GM21786 (cell line): ENCODE results near the gene AADACL3.
"Not testable (repeated sequence)": the region's sequence is repeated elsewhere in the genome, so short reads cannot be mapped to it uniquely, and the experiment has no call there.

Experiments
- ATAC-seq: cut with Tn5 transposase; IDR thresholded peaks from one replicate; pipeline ENCODE4 v1.9.1; 2021; ENCODE audit not compliant: unreplicated experiment

Gene AADACL3

GRCh38 chr1:12714710-12715475, 1.0 kb upstream of the AADACL3 start:
- ATAC-seq: no peak

GRCh38 chr1:12717301-12717838, 1.5 kb downstream of the AADACL3 start:
- no peak for ATAC-seq

- no peak for ATAC-seq
Observed at GRCh38 chr1:12722626-12723025, 6.7 kb downstream of the AADACL3 start.

- ATAC-seq: no peak
Observed at GRCh38 chr1:12728391-12728790, 12.5 kb downstream of the AADACL3 start.

DNA sequence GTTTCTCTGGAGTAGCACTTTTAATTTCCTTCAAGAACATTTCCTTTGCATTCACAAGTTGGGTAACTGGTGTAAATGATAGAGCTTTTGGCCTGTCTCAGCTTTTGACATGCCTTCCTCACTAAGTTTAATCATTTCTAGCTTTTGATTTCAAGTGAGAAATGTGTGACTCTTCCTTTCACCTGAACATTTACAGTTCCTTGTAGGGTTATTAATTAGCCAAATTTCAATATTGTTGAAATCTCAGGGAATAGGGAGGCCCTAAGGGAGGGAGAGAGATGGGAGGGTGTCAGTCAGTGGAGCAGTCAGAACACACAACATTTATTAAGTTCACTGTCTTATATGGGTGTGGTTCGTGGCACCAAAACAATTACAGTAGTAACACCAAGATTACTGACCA, 14.2 kb downstream of the AADACL3 start:
- no peak for ATAC-seq

DNA sequence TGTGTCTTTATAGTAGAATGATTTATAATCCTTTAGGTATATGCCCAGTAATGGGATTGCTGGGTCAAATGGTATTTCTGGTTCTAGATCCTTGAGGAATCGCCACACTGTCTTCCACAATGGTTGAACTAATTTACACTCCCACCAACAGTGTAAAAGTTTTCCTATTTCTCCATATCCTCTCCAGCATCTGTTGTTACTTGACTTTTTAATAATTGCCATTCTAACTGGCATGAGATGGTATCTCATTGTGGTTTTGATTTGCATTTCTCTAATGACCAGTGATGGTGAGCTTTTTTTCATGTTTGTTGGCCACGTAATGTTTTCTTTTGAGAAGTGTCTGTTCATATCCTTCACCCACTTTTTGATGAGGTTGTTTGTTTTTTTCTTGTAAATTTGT, 15.2 kb downstream of the AADACL3 start:
- ATAC-seq: not testable (repeated sequence)

DNA sequence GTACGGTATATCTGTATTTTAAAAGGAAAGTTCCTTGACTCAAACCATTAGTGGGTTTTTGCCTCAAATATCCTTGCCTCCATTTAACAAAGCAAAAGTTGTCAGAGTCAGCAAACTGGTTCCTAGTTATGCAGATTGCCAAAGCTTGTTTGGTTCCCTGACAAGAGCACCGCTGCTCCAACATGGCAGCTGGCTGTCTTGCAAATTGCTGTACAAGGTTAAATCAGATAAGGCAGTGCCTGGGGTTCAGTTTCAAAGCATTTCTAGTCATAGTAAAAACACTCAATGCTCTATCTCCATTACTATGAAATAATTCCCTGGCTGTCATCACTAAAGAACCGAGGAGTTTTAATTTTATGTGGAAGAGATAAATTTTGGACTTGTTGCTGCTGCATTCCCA, 18.7 kb downstream of the AADACL3 start:
- no peak for ATAC-seq

DNA sequence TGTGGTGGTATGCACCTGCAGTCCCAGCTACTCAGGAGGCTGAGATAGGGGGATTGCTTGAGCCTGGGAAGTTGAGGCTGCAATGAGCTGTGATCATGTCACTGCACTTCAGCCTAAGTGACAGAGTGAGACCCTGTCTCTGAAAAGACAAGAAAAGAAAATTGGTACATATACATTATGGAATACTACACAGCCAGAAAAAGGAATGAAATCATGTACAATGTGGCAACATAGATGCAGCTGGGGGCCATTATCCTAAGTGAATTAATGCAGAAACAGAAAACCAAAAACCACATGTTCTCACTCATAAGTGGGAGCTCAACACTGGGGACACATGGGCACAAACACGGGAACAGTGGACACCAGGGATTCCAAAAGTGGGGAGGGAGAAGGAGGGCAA, 23.0 kb downstream of the AADACL3 start:
- ATAC-seq: no peak

GRCh38 chr1:12739613-12740012, 23.7 kb downstream of the AADACL3 start:
- ATAC-seq: no peak

GRCh38 chr1:12741946-12742345, 26.0 kb downstream of the AADACL3 start:
- ATAC-seq: no peak

DNA sequence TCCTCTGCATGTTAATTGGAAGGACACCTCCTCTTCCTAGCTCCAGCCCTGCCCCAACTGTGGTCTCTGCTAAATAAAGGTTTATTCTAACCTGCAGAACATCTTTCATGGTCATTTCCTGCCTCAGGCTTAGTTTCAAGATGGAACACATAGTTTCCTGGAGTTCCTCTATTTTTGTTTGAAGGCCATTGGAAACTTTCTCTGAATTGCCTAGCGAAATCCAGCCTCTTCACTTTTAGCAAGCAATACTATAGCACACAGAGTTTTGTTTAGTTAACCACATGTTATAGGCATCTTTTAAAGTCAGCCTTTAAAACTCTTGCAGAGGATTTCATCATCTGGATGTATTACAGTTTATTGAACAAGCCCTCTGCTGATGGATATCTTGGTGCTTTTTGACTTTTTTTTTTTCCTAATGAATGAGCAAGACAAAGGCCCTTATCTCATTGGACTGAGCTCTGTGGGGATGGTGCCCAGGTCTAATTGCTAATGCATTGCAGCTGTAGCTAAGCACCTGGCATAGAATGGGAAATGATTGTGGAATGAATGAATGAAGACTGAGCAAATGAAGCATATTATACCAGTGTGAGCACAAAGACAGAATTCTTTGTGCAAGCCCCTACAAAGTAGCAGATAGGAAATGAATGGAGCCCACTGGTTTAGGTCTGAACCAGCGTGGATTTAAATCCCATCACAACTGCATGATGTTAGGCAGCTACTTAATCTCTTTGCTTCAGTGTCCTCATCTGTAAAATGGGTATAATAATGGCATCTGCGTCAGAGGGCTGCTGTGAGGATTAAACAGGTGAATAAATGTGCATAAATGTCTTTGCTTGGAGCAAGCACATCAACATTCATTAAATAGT, 29.4 kb downstream of the AADACL3 start:
- ATAC-seq: no peak

- no peak for ATAC-seq
Observed at GRCh38 chr1:12745992-12746323, 30.0 kb downstream of the AADACL3 start, which contains the start of gene CFAP107. Gene CFAP107, plus strand, starts transcription at chr1:12746200. Its CDS starts 231 bp downstream, at chr1:12746431.

- no peak for ATAC-seq
Observed at GRCh38 chr1:12748778-12749355, 33.0 kb downstream of the AADACL3 start.

- ATAC-seq: no peak
Observed at GRCh38 chr1:12754738-12755137, 38.8 kb downstream of the AADACL3 start.

GRCh38 chr1:12756273-12756672, 40.4 kb downstream of the AADACL3 start:
- ATAC-seq: no peak

DNA sequence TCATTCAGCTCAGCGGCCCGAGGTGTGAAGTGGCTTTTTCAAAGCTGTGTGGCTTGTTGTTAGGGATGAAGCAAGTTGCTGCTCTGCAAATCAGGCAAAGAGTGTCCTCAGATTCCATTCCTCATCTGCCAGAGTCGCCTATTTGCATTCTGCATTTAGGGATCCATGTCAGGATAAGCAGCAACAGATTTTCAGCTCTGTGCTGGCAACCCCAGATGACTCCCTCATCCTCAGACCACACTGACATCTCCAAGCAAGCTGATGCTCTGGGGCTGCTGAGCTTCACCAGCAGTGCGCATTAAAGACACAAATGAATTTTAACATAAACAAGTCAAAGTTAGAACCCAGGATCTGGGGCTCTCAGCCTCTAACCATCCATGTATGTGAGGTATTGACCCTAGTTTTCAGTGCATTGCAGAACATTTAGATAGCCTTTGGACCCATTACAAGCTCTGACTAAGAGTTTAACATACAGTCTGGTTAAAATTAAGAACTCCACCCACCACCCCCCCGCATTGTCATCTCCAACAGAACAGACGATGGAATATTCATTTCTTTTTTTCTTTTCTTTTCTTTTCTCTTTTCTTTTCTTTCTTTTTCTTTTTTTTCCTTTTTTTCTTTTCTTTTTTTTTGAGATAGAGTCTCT, 41.0 kb downstream of the AADACL3 start:
- no peak for ATAC-seq

DNA sequence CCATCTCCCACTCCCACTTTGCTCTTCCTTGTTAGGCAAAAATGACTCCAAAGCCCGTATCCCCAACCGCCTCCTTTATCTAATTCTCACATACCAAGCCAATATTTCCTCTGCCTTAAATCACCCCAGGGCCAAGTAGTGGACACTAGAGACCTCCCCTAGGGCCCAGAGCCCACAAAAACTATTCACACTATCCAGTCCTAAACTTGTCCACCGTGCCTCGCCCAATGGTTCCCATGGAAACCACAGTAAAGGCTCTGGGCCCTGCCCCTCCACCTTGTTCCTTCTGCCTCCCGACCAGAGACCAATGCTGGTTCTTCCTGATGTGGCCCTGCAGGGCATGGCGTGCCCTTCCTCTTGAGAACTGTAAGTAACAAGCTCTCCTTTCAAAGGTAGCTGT, 41.9 kb downstream of the AADACL3 start:
- no peak for ATAC-seq

GRCh38 chr1:12760256-12760795, 44.4 kb downstream of the AADACL3 start:
- ATAC-seq: no peak

- ATAC-seq: no peak
Observed at GRCh38 chr1:12761781-12762180, 45.9 kb downstream of the AADACL3 start.

GRCh38 chr1:12762766-12763165, 46.9 kb downstream of the AADACL3 start:
- no peak for ATAC-seq

DNA sequence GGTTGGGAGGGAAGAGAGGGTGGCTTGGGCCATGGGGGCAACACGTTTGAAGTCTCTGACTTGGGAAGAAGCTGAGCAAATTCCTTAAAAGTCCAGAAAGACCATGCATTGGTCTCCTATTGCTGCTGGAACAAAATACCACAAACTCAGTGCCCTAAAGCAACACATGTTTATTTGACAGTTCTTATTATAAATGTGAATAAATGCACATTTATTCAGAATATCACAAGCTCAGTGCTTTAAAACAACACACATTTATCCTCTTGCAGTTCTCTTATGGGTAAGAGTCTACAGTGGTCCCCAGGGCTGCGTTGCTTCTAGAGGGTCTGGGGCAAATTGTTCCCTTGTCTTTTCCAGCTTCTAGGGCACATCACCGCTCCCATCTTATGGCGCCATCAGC, 47.6 kb downstream of the AADACL3 start:
- no peak for ATAC-seq
